Measurements from ENCODE around the gene GPR141. TPM values are rescaled to one million over a fixed set of nuclear protein-coding genes. Genes with fewer than 3 reads are reported as not detected.

GPR141 gene
- polyA plus RNA-seq, 1 donor (not counting 4 experiments of a cell fraction or from before 2014, with no cell fraction given): not detected

DNA sequence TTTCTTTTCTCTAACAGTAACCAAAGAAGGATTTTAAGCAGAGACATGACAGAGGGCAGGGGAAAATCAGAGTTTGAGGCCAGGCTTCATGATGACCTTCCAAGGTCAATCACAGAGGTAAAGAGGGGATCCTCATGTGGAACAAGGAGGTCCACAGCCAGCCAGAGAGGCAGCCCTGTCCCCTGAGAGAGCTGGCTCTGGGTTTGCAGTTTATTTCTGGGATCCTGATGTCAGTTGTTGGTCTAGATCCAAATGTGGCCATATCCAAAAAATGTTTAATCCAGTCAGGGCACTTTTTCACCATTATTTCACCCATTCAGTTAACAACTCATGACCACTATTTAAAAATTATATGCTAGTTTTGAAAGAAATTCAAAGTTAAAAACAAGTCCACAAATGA, 45.6 kb downstream of the GPR141 start:
- no peak overlapping the region for H3K9ac ChIP-seq (ENCODE audit: control insufficient read depth, extremely low read depth, insufficient read depth, low read length)
- no peak overlapping the region for H3K4me3 ChIP-seq (ENCODE audit: control insufficient read depth in 2 of 3, extremely low read depth in 1 of 3, insufficient read depth in 2 of 3, low read depth in 1 of 3, low read length in 3 of 3)
- H3K36me3 ChIP-seq (ENCODE audit: control insufficient read depth in 2 of 2, extremely low read depth in 1 of 2, insufficient read depth in 2 of 2, low read length in 2 of 2): no peaks in the 10 kb centered on the region
- H3K4me1 ChIP-seq (ENCODE audit: control insufficient read depth, extremely low read depth, insufficient read depth, low read length): no peaks in the 10 kb centered on the region
- H3K9me1 ChIP-seq (ENCODE audit: control insufficient read depth, extremely low read depth, insufficient read depth, low read length): no peaks in the 10 kb centered on the region
- no peak for DNase-seq (ENCODE audit: low read depth, low spot score)
- TF ChIP-seq CTCF (optimal IDR thresholded peaks at IDR 0.05 in 1 of 3, IDR thresholded peaks at IDR 0.05 in 1 of 3, conservative IDR thresholded peaks at IDR 0.05 in 1 of 3; ENCODE audit: extremely low read depth in 1 of 3, insufficient read depth in 2 of 3, low read length in 3 of 3) (no peak), EZH2 (IDR thresholded peaks at IDR 0.05; ENCODE audit: low read length) (no peak)
- no peak overlapping the region for H3K4me2 ChIP-seq (ENCODE audit: control insufficient read depth, extremely low read depth, insufficient read depth, low read depth, low read length)
- H2AFZ ChIP-seq (ENCODE audit: control insufficient read depth, low read length): no peak overlapping the region
- no peaks in the 10 kb centered on the region for H3K9me3 ChIP-seq (ENCODE audit: control insufficient read depth, low read depth, low read length)
- no peak overlapping the region for H3K27ac ChIP-seq (ENCODE audit: control insufficient read depth, insufficient read depth, low read length)
- H3K79me2 ChIP-seq (ENCODE audit: control insufficient read depth, insufficient read depth, low read length): no peaks in the 10 kb centered on the region
- dilution Hi-C loops (cut with MboI; ENCODE audit: extremely low pct_ligation_motif_present, low sequenced_read_pairs): no loop called here
- H3K27me3 ChIP-seq (ENCODE audit: control insufficient read depth, extremely low read depth, insufficient read depth, low read length): no peaks in the 10 kb centered on the region
- FAIRE-seq: no peak
- no peaks in the 10 kb centered on the region for H4K20me1 ChIP-seq (ENCODE audit: control insufficient read depth, extremely low read depth, insufficient read depth, low read length)

DNA sequence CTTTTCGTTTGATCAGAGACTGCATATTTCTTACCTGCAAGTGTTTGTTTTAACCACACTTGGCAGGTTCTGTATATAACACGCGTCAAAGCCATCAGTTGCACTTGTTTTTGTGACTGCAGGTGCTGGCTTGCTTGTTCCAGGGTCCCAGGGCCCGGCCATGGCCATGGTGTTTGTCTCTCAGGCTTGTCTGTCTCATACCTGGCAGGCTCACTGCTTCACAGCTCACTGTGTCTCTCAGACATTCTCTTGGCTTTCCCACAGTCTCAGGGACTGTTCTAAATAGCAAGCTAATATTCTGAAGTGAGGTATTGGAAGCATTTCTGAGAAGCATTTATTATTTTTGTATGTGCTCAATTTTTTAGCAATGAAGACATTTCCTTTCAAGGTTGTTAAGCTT, 46.9 kb downstream of the GPR141 start:
- no peaks in the 10 kb centered on the region for H3K9me1 ChIP-seq (ENCODE audit: control insufficient read depth, extremely low read depth, insufficient read depth, low read length)
- H3K36me3 ChIP-seq (ENCODE audit: control insufficient read depth in 2 of 2, extremely low read depth in 1 of 2, insufficient read depth in 2 of 2, low read length in 2 of 2): no peaks in the 10 kb centered on the region
- dilution Hi-C loops (cut with MboI; ENCODE audit: extremely low pct_ligation_motif_present, low sequenced_read_pairs): no loop called here
- H3K4me3 ChIP-seq (ENCODE audit: control insufficient read depth in 2 of 3, extremely low read depth in 1 of 3, insufficient read depth in 2 of 3, low read depth in 1 of 3, low read length in 3 of 3): no peak overlapping the region
- DNase-seq (ENCODE audit: low read depth, low spot score): no peak
- H3K4me2 ChIP-seq (ENCODE audit: control insufficient read depth, extremely low read depth, insufficient read depth, low read depth, low read length): no peak overlapping the region
- no peaks in the 10 kb centered on the region for H3K79me2 ChIP-seq (ENCODE audit: control insufficient read depth, insufficient read depth, low read length)
- H4K20me1 ChIP-seq (ENCODE audit: control insufficient read depth, extremely low read depth, insufficient read depth, low read length): no peaks in the 10 kb centered on the region
- TF ChIP-seq EZH2 (IDR thresholded peaks at IDR 0.05; ENCODE audit: low read length) (no peak), CTCF (optimal IDR thresholded peaks at IDR 0.05 in 1 of 3, IDR thresholded peaks at IDR 0.05 in 1 of 3, conservative IDR thresholded peaks at IDR 0.05 in 1 of 3; ENCODE audit: extremely low read depth in 1 of 3, insufficient read depth in 2 of 3, low read length in 3 of 3) (no peak)
- no peak for FAIRE-seq
- no peak overlapping the region for H3K9ac ChIP-seq (ENCODE audit: control insufficient read depth, extremely low read depth, insufficient read depth, low read length)
- H3K4me1 ChIP-seq (ENCODE audit: control insufficient read depth, extremely low read depth, insufficient read depth, low read length): no peaks in the 10 kb centered on the region
- H3K27me3 ChIP-seq (ENCODE audit: control insufficient read depth, extremely low read depth, insufficient read depth, low read length): no peaks in the 10 kb centered on the region
- no peaks in the 10 kb centered on the region for H3K9me3 ChIP-seq (ENCODE audit: control insufficient read depth, low read depth, low read length)
- H2AFZ ChIP-seq (ENCODE audit: control insufficient read depth, low read length): no peak overlapping the region
- H3K27ac ChIP-seq (ENCODE audit: control insufficient read depth, insufficient read depth, low read length): no peak overlapping the region

Measured in keratinocyte (primary cell).